ENCODE measurements around the gene USP37. TPM values are rescaled to one million over a fixed set of nuclear protein-coding genes. Genes with fewer than 3 reads are reported as not detected.

The USP37 gene
- total RNA-seq, 1 experiment from 2014 or later = 31.0 TPM

DNA sequence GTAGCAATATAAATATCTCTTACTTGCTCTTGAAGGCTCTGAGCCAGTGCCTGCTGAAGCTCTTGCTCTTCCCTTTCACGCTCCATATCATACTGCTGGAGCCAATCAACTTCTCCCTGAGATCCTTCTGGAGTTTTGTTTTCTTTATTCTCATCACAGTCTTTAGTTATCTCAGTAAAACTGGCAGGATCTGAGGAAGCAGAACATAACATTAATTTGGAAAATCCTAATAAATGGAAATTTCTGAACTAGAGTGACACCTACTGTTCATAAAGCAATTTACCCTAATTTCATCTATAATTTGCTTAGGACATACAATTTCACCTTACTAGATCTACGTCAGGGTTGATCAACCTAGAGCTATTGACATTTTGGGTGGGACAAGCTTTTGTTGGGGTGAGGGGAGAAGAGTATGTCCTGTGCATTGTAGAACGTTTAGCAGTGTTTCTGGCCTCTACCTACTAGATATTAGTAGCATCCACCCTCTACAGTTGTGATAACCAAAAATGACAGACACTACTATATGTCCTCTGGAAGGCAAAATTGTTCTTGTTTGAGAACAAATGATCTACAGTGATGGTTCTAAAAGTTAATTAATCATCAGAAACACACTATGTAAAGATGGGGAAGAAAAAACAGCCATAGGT lies 102.0 kb downstream of the USP37 start:
- TF ChIP-seq CTCF (conservative IDR thresholded peaks at IDR 0.05; ENCODE audit: low read depth, low read length) (peak; percentile 68), EZH2 (IDR thresholded peaks at IDR 0.05; ENCODE audit: borderline replicate concordance, low read depth, low read length, poor library complexity, severe bottlenecking) (no peak)
- intact Hi-C loops (cut with micrococcal nuclease; ENCODE audit: unreplicated experiment) = loop anchor here (2.0 kb wide), 2 partner anchors 59 to 165 kb away; no protein-coding TSS in a partner anchor
- H3K9me3 ChIP-seq (ENCODE audit: low read depth, low read length, poor library complexity, severe bottlenecking) = no peaks in the 10 kb centered on the region
- no TSS peak for BruUV-seq (replicated peaks)
- ChIA-PET POLR2A (ENCODE audit: low non-redundant PET) (no interaction called here), CTCF (interaction anchor here (0.5 kb wide), 1 partner anchor 265 kb away, joined by 5 read pairs; no protein-coding TSS in a partner anchor)
- H3K36me3 ChIP-seq (ENCODE audit: insufficient read depth, low read length, poor library complexity, severe bottlenecking) = peaks cover 28% of the 10 kb centered on the region
- H3K4me1 ChIP-seq (ENCODE audit: insufficient read depth, low read length, poor library complexity, severe bottlenecking) = no peaks in the 10 kb centered on the region
- H3K4me3 ChIP-seq (ENCODE audit: low read depth, low read length, poor library complexity, severe bottlenecking) = no peak overlapping the region
- H3K27me3 ChIP-seq (replicated peaks; ENCODE audit: insufficient read depth, low read depth, low read length, poor library complexity) = no peaks in the 10 kb centered on the region
- no peak overlapping the region for H3K27ac ChIP-seq (ENCODE audit: low read depth, low read length, poor library complexity, severe bottlenecking)
- DNase-seq (ENCODE audit: low spot score) = peak; percentile 40

DNA sequence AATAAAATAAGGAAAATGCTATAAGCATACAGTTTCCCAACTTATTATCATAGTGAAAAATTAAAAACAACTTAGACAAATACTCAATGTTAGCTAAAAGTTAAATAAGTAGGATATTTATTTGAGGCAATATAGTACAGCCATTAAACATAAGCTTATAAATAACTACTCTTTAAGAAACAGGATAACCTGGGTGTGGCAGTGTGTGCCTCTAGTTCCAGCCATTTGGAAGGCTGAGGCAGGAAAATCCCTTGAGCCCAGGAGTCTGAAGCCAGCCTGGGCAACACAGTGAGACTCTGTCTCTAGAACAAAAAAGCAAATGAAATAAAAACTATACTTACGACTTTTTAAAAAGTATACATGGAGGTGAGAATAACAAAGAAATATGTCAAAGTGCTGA lies 109.6 kb downstream of the USP37 start:
- H3K27me3 ChIP-seq (replicated peaks; ENCODE audit: insufficient read depth, low read depth, low read length, poor library complexity) = no peaks in the 10 kb centered on the region
- TF ChIP-seq CTCF (conservative IDR thresholded peaks at IDR 0.05; ENCODE audit: low read depth, low read length) = no peak
- no peak for TF ChIP-seq EZH2 (IDR thresholded peaks at IDR 0.05; ENCODE audit: borderline replicate concordance, low read depth, low read length, poor library complexity, severe bottlenecking)
- no peak overlapping the region for H3K27ac ChIP-seq (ENCODE audit: low read depth, low read length, poor library complexity, severe bottlenecking)
- intact Hi-C loops (cut with micrococcal nuclease; ENCODE audit: unreplicated experiment) = no loop called here
- POLR2A ChIA-PET (ENCODE audit: low non-redundant PET) = no interaction called here
- CTCF ChIA-PET = no interaction called here
- DNase-seq (ENCODE audit: low spot score) = no peak
- H3K9me3 ChIP-seq (ENCODE audit: low read depth, low read length, poor library complexity, severe bottlenecking) = no peaks in the 10 kb centered on the region
- no peaks in the 10 kb centered on the region for H3K4me1 ChIP-seq (ENCODE audit: insufficient read depth, low read length, poor library complexity, severe bottlenecking)
- no TSS peak for BruUV-seq (replicated peaks)
- peaks cover 53% of the 10 kb centered on the region for H3K36me3 ChIP-seq (ENCODE audit: insufficient read depth, low read length, poor library complexity, severe bottlenecking)
- H3K4me3 ChIP-seq (ENCODE audit: low read depth, low read length, poor library complexity, severe bottlenecking) = no peak overlapping the region

DNA sequence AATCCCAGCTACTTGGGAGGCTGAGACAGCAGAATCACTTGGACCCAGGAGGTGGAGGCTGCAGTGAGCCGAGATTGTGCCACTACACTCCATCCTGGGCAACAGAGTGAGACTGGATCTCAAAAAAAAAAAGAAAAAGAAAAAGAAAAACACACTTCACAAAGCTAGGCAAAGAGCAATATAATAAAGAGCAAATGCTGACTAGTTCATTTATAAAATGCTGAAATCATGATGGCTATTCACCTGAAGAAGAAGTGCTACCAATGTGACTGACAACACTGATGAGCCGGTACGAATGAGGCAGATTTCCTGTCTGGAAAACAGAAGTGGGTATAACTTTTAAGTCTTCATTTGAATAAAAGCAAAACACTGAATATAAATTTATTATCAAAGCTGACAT lies 111.3 kb downstream of the USP37 start:
- POLR2A ChIA-PET (ENCODE audit: low non-redundant PET) = no interaction called here
- no peak for TF ChIP-seq EZH2 (IDR thresholded peaks at IDR 0.05; ENCODE audit: borderline replicate concordance, low read depth, low read length, poor library complexity, severe bottlenecking)
- TF ChIP-seq CTCF (conservative IDR thresholded peaks at IDR 0.05; ENCODE audit: low read depth, low read length) = no peak
- no peak overlapping the region for H3K4me3 ChIP-seq (ENCODE audit: low read depth, low read length, poor library complexity, severe bottlenecking)
- no peaks in the 10 kb centered on the region for H3K4me1 ChIP-seq (ENCODE audit: insufficient read depth, low read length, poor library complexity, severe bottlenecking)
- CTCF ChIA-PET = no interaction called here
- BruUV-seq (replicated peaks) = no TSS peak
- no peak for DNase-seq (ENCODE audit: low spot score)
- H3K9me3 ChIP-seq (ENCODE audit: low read depth, low read length, poor library complexity, severe bottlenecking) = no peaks in the 10 kb centered on the region
- intact Hi-C loops (cut with micrococcal nuclease; ENCODE audit: unreplicated experiment) = no loop called here
- no peak overlapping the region for H3K27ac ChIP-seq (ENCODE audit: low read depth, low read length, poor library complexity, severe bottlenecking)
- H3K27me3 ChIP-seq (replicated peaks; ENCODE audit: insufficient read depth, low read depth, low read length, poor library complexity) = no peaks in the 10 kb centered on the region
- peaks cover 49% of the 10 kb centered on the region for H3K36me3 ChIP-seq (ENCODE audit: insufficient read depth, low read length, poor library complexity, severe bottlenecking)

All from A673 (cell line).